ENCODE data around the gene ARHGEF33.

The ARHGEF33 gene

DNA sequence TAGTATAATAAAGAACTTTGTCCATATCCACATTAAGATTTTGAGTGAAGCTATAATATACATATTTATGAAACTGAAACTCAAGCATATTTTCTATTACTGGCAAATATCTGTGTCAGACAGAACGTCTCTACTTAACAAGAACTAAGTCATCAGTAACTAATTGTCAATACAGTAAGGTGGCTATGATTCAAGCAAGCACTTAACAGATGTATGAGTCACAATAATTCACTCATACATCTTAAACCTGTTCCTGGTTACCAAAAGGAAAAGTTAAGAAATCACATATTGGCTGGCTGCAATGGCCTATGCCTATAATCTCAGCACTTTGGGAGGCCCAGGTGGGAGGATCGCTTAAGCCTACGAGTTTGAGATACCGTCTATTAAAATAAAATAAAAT, 135.2 kb downstream of the ARHGEF33 start:
- no peak for DNase-seq (ENCODE audit: extremely low read depth, low read depth)
- TF ChIP-seq, protein P1, sequence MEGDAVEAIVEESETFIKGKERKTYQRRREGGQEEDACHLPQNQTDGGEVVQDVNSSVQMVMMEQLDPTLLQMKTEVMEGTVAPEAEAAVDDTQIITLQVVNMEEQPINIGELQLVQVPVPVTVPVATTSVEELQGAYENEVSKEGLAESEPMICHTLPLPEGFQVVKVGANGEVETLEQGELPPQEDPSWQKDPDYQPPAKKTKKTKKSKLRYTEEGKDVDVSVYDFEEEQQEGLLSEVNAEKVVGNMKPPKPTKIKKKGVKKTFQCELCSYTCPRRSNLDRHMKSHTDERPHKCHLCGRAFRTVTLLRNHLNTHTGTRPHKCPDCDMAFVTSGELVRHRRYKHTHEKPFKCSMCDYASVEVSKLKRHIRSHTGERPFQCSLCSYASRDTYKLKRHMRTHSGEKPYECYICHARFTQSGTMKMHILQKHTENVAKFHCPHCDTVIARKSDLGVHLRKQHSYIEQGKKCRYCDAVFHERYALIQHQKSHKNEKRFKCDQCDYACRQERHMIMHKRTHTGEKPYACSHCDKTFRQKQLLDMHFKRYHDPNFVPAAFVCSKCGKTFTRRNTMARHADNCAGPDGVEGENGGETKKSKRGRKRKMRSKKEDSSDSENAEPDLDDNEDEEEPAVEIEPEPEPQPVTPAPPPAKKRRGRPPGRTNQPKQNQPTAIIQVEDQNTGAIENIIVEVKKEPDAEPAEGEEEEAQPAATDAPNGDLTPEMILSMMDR (IDR thresholded peaks at IDR 0.05; ENCODE audit: low read depth, low read length), result no peak
